Endodermal cell (in vitro differentiated cells): ENCODE data around the gene ZNF407. TPM values are rescaled to one million over a fixed set of nuclear protein-coding genes. Genes with fewer than 3 reads are reported as not detected.

ENCODE experiments used
- DNase-seq: peaks from one replicate; pipeline ENCODE4 v3.0.0-alpha.2; 2017
- H3K27ac ChIP-seq: 2 replicates; pipeline ENCODE4 v1.5.1; 2013; ENCODE audit warnings: mild to moderate bottlenecking, low read depth, low read length, moderate library complexity
- H3K27me3 ChIP-seq: 2 replicates; pipeline ENCODE4 v1.6.1; 2013; ENCODE audit warnings: mild to moderate bottlenecking, low read length, moderate library complexity; ENCODE audit not compliant: insufficient read depth, control insufficient read depth, poor library complexity, severe bottlenecking
- H3K36me3 ChIP-seq: 2 replicates; pipeline ENCODE4 v1.7.0; 2013; ENCODE audit warnings: mild to moderate bottlenecking, low read length, moderate library complexity; ENCODE audit not compliant: control insufficient read depth, insufficient read depth
- H3K4me1 ChIP-seq: one replicate; pipeline ENCODE4 v1.7.0; 2013; ENCODE audit warnings: low read length; ENCODE audit not compliant: control insufficient read depth, insufficient read depth
- H3K4me3 ChIP-seq: 2 replicates; pipeline ENCODE4 v1.5.1; 2013; ENCODE audit warnings: mild to moderate bottlenecking, low read length, moderate library complexity
- H3K9ac ChIP-seq: 2 replicates; pipeline ENCODE4 v1.6.1; 2013; ENCODE audit warnings: mild to moderate bottlenecking, low read length, moderate library complexity; ENCODE audit not compliant: poor library complexity, severe bottlenecking; ENCODE audit errors: extremely low read depth
- H3K9me3 ChIP-seq: 2 replicates; pipeline ENCODE4 v1.6.1; 2013; ENCODE audit warnings: mild to moderate bottlenecking, low read length, moderate library complexity; ENCODE audit not compliant: control insufficient read depth
- H3K27ac Mint-ChIP-seq: 2 replicates; pipeline ENCODE4 v1.8.0; 2020; ENCODE audit warnings: mixed read lengths
- H3K27me3 Mint-ChIP-seq: 2 replicates; pipeline ENCODE4 v1.8.0; 2021; ENCODE audit warnings: mild to moderate bottlenecking, mixed read lengths; ENCODE audit not compliant: insufficient read depth
- H3K36me3 Mint-ChIP-seq: 2 replicates; pipeline ENCODE4 v1.8.0; 2020; ENCODE audit warnings: low read depth, mixed read lengths
- H3K4me1 Mint-ChIP-seq: 2 replicates; pipeline ENCODE4 v1.8.0; 2020; ENCODE audit warnings: mixed read lengths
- H3K4me3 Mint-ChIP-seq: 2 replicates; pipeline ENCODE4 v1.8.0; 2020; ENCODE audit warnings: mild to moderate bottlenecking, moderate library complexity, mixed read lengths
- H3K9me3 Mint-ChIP-seq: 2 replicates; pipeline ENCODE4 v1.8.0; 2020; ENCODE audit warnings: mild to moderate bottlenecking, mixed read lengths
- CTCF ChIP-seq: fragments of 200-600 bp; sonication (generic); conservative IDR thresholded peaks from 2 replicates; pipeline ENCODE4 v1.5.0; 2021; ENCODE audit warnings: antibody characterized with exemption, mild to moderate bottlenecking
- WGBS, 2 experiments: methylation state at CpG; one replicate each; pipeline versions ENCODE4 v1.1.5 to v1.1.7; 2013; ENCODE audit warnings: missing lambda C conversion rate in 2 of 2, mixed read lengths in 1 of 2; ENCODE audit not compliant: insufficient coverage in 1 of 2, insufficient read length in 1 of 2; 5-methylcytosine and 5-hydroxymethylcytosine counted together
- total RNA-seq, 2 donors: library from RNA; stranded (reverse); fragmentation: NEBNext Ultra II Directional in 1 of 2; extraction: Animal tissue kit (Norgen Biotek cat#: 25700) in 1 of 2; gene quantifications; 2 replicates in 1 of 2; 3 replicates in 1 of 2; pipeline ENCODE4 v1.2.1, GENCODE V29; 2021

ZNF407 gene
- total RNA-seq, 2 donors from 2014 or later: 7.6 to 13.1 TPM

DNA sequence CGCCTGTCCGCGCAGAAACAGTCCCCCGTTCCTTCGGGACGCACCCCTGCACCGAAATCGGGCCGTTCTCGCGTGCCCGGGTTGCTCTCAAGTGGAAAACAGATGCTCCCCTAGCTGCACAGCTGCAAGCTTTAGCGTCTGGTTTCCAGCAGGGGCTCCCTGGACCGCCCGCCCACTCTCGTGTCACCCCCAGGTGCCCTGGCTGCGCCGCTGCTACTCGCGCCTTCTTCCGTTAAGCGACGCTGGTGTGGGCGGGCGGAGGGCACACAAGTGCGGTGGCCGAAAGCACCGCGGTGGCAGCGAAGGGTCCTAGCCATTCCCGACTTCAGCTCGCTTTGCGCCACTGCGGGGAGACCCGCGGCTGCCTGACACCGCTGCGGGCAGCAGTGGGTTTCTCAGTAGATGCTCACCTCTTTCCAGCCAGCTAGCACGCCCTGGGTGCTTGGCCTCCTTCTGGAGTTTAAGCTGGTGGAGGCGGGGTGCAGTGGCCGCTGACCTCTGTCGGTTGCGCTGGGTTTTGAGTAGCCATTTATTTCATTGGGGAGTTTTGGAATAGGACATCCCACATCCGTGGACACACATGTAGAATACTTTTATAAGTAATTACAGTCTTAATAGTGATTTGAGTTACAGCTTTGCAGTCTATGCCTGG lies 806 bp downstream of the ZNF407 start:
- Histone ChIP-seq H3K9me3 (no peaks in the 10 kb centered on the region), H3K27ac (peak overlapping the region; percentile 85), H3K9ac (peak overlapping the region; percentile 92), H3K27me3 (no peaks in the 10 kb centered on the region), H3K36me3 (peaks cover 5% of the 10 kb centered on the region), H3K4me1 (no peaks in the 10 kb centered on the region), H3K4me3 (peak overlapping the region; percentile 97)
- H3K36me3 Mint-ChIP-seq: peaks cover 6% of the 10 kb centered on the region
- H3K27ac Mint-ChIP-seq: peak overlapping the region; percentile 96
- H3K9me3 Mint-ChIP-seq: no peaks in the 10 kb centered on the region
- TF ChIP-seq CTCF: peak; percentile 36
- H3K4me1 Mint-ChIP-seq: peaks cover 16% of the 10 kb centered on the region
- DNase-seq: peak; percentile 82
- 0% methylated on average over 10 to 42 of the region's 44 CpGs for WGBS, 2 experiments
- peaks cover 5% of the 10 kb centered on the region for H3K27me3 Mint-ChIP-seq
- peak overlapping the region; percentile 86 for H3K4me3 Mint-ChIP-seq

- Mint-ChIP-seq H3K9me3 (no peaks in the 10 kb centered on the region), H3K27me3 (peaks cover 5% of the 10 kb centered on the region), H3K4me3 (no peak overlapping the region)
Measured at GRCh38 chr18:74604361-74604760, 6.7 kb downstream of the ZNF407 start.

GRCh38 chr18:74604774-74605173 lies 7.1 kb downstream of the ZNF407 start:
- DNase-seq: no peak
- Mint-ChIP-seq H3K4me3 (no peak overlapping the region), H3K9me3 (no peaks in the 10 kb centered on the region), H3K36me3 (no peaks in the 10 kb centered on the region), H3K27me3 (peaks cover 5% of the 10 kb centered on the region), H3K27ac (no peak overlapping the region), H3K4me1 (peaks cover 10% of the 10 kb centered on the region)
- WGBS, 2 experiments: 85 to 89% methylated on average over 2 to 4 of the region's 4 CpGs
- no peak for TF ChIP-seq CTCF
- H3K36me3 ChIP-seq: no peaks in the 10 kb centered on the region
- no peak overlapping the region for H3K9ac ChIP-seq
- H3K27ac ChIP-seq: no peak overlapping the region
- peak overlapping the region; percentile 26 for H3K4me3 ChIP-seq
- H3K4me1 ChIP-seq: no peaks in the 10 kb centered on the region
- no peaks in the 10 kb centered on the region for H3K27me3 ChIP-seq
- H3K9me3 ChIP-seq: no peaks in the 10 kb centered on the region

More at GRCh38 chr18:74604361-74604760, 6.7 kb downstream of the ZNF407 start:
- Histone ChIP-seq H3K9me3 (no peaks in the 10 kb centered on the region), H3K4me3 (peak overlapping the region; percentile 26), H3K9ac (no peak overlapping the region), H3K27me3 (no peaks in the 10 kb centered on the region), H3K36me3 (no peaks in the 10 kb centered on the region), H3K4me1 (no peaks in the 10 kb centered on the region), H3K27ac (no peak overlapping the region)
- no peak for DNase-seq
- no peak overlapping the region for H3K27ac Mint-ChIP-seq
- no peaks in the 10 kb centered on the region for H3K36me3 Mint-ChIP-seq
- H3K4me1 Mint-ChIP-seq: peaks cover 10% of the 10 kb centered on the region
- peak; percentile 30 for TF ChIP-seq CTCF
